Measurements from ENCODE around the gene NCK2. TPM values are rescaled to one million over a fixed set of nuclear protein-coding genes. Genes with fewer than 3 reads are reported as not detected.

Gene NCK2
- total and polyA plus RNA-seq, 2 donors from 2014 or later: 22.8 to 52.9 TPM

GRCh38 chr2:105886687-105887086, 142.0 kb downstream of the NCK2 start:
- Histone ChIP-seq H3K36me3 (ENCODE audit: control insufficient read depth in 2 of 3, insufficient read depth in 3 of 3, low read length in 3 of 3) (peaks cover 0 to 5% (median 0%) of the 10 kb centered on the region in 3 donors), H3K27ac (ENCODE audit: low read depth in 2 of 2, low read length in 2 of 2) (peak overlapping the region; percentile 17 to 76), H3K9ac (ENCODE audit: low read length in 3 of 3) (no peak overlapping the region), H3K27me3 (ENCODE audit: control insufficient read depth, insufficient read depth, low read length) (no peaks in the 10 kb centered on the region), H3K9me3 (ENCODE audit: control insufficient read depth in 2 of 3, insufficient read depth in 1 of 3, low read length in 3 of 3) (peaks cover 0 to 7% (median 0%) of the 10 kb centered on the region in 3 donors), H3K4me1 (ENCODE audit: control insufficient read depth in 2 of 3, insufficient read depth in 2 of 3, low read depth in 1 of 3, low read length in 3 of 3) (peaks cover 0 to 31% (median 29%) of the 10 kb centered on the region in 3 donors), H3K4me3 (ENCODE audit: low read length in 3 of 3) (peak overlapping the region in 1 of 3 donors; percentile 7)
- intact Hi-C loops (cut with DNase I): no loop called here
- DNase-seq (no peak), FAIRE-seq (peak; percentile 58)
- TF ChIP-seq CTCF (IDR thresholded peaks at IDR 0.05; ENCODE audit: borderline replicate concordance, extremely low read depth, insufficient read depth): no peak

DNA sequence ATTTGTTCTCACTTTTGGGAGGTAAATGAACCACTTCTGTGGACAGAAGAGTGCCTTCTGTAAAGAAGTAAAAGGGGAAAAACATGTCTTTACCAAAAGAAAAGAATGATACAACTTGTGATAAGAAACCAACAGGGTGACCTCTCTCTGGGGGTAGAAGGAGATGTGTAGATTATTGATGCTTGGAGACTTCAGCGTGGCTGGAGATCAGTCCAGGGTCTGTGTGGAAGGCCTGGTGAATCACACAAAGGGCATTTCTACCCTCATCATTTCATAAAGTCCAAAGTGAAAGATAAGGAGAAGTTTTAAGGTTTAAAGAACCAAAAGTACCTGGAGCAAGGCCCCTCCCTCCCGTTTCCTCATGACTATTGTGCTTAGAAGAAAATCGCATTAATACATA, 142.5 kb downstream of the NCK2 start:
- intact Hi-C loops (cut with DNase I): no loop called here
- no peak for DNase-seq
- H3K4me3 ChIP-seq (ENCODE audit: low read length in 3 of 3): no peak overlapping the region
- peaks cover 0 to under 1% (median 0%) of the 10 kb centered on the region in 3 donors for H3K36me3 ChIP-seq (ENCODE audit: control insufficient read depth in 2 of 3, insufficient read depth in 3 of 3, low read length in 3 of 3)
- peaks cover 0 to 31% (median 29%) of the 10 kb centered on the region in 3 donors for H3K4me1 ChIP-seq (ENCODE audit: control insufficient read depth in 2 of 3, insufficient read depth in 2 of 3, low read depth in 1 of 3, low read length in 3 of 3)
- H3K9me3 ChIP-seq (ENCODE audit: control insufficient read depth in 2 of 3, insufficient read depth in 1 of 3, low read length in 3 of 3): peaks cover 0 to 7% (median 0%) of the 10 kb centered on the region in 3 donors
- no peak for FAIRE-seq
- peak overlapping the region; percentile 0 to 76 for H3K27ac ChIP-seq (ENCODE audit: low read depth in 2 of 2, low read length in 2 of 2)
- no peaks in the 10 kb centered on the region for H3K27me3 ChIP-seq (ENCODE audit: control insufficient read depth, insufficient read depth, low read length)
- TF ChIP-seq CTCF (IDR thresholded peaks at IDR 0.05; ENCODE audit: borderline replicate concordance, extremely low read depth, insufficient read depth): no peak
- no peak overlapping the region for H3K9ac ChIP-seq (ENCODE audit: low read length in 3 of 3)

- H3K9ac ChIP-seq (ENCODE audit: low read length in 3 of 3): no peak overlapping the region
- no peaks in the 10 kb centered on the region for H3K27me3 ChIP-seq (ENCODE audit: control insufficient read depth, insufficient read depth, low read length)
- H3K4me1 ChIP-seq (ENCODE audit: control insufficient read depth in 2 of 3, insufficient read depth in 2 of 3, low read depth in 1 of 3, low read length in 3 of 3): peaks cover 0 to 31% (median 29%) of the 10 kb centered on the region in 3 donors
- H3K4me3 ChIP-seq (ENCODE audit: low read length in 3 of 3): no peak overlapping the region
- H3K27ac ChIP-seq (ENCODE audit: low read depth in 2 of 2, low read length in 2 of 2): no peak overlapping the region
- TF ChIP-seq CTCF (IDR thresholded peaks at IDR 0.05; ENCODE audit: borderline replicate concordance, extremely low read depth, insufficient read depth): no peak
- FAIRE-seq (no peak), DNase-seq (no peak)
- peaks cover 0 to 7% (median 0%) of the 10 kb centered on the region in 3 donors for H3K9me3 ChIP-seq (ENCODE audit: control insufficient read depth in 2 of 3, insufficient read depth in 1 of 3, low read length in 3 of 3)
- intact Hi-C loops (cut with DNase I): no loop called here
- no peaks in the 10 kb centered on the region for H3K36me3 ChIP-seq (ENCODE audit: control insufficient read depth in 2 of 3, insufficient read depth in 3 of 3, low read length in 3 of 3)
Observed at GRCh38 chr2:105888625-105889024, 143.9 kb downstream of the NCK2 start.

- Histone ChIP-seq H3K27ac (ENCODE audit: low read depth in 2 of 2, low read length in 2 of 2) (no peak overlapping the region), H3K9ac (ENCODE audit: low read length in 3 of 3) (no peak overlapping the region), H3K27me3 (ENCODE audit: control insufficient read depth, insufficient read depth, low read length) (no peaks in the 10 kb centered on the region), H3K9me3 (ENCODE audit: control insufficient read depth in 2 of 3, insufficient read depth in 1 of 3, low read length in 3 of 3) (peaks cover 0 to 7% (median 0%) of the 10 kb centered on the region in 3 donors), H3K4me1 (ENCODE audit: control insufficient read depth in 2 of 3, insufficient read depth in 2 of 3, low read depth in 1 of 3, low read length in 3 of 3) (peaks cover 0 to 29% (median 28%) of the 10 kb centered on the region in 3 donors), H3K36me3 (ENCODE audit: control insufficient read depth in 2 of 3, insufficient read depth in 3 of 3, low read length in 3 of 3) (no peaks in the 10 kb centered on the region), H3K4me3 (ENCODE audit: low read length in 3 of 3) (no peak overlapping the region)
- FAIRE-seq: no peak
- TF ChIP-seq CTCF (IDR thresholded peaks at IDR 0.05; ENCODE audit: borderline replicate concordance, extremely low read depth, insufficient read depth): no peak
- intact Hi-C loops (cut with DNase I): no loop called here
- DNase-seq: no peak
Observed at GRCh38 chr2:105889046-105889445, 144.3 kb downstream of the NCK2 start.

Data from kidney (tissue), 14 donors.